WTC11 (cell line): ENCODE data around the gene RPIA.

Experiments
- ARID4B ChIP-seq: sonication (generic); formaldehyde crosslinking; IDR thresholded peaks from 2 replicates; pipeline ENCODE4 v1.8.0; 2023; ENCODE audit warnings: missing genetic modification reagents, mild to moderate bottlenecking, borderline replicate concordance
- CREM ChIP-seq: sonication (generic); formaldehyde crosslinking; IDR thresholded peaks from 2 replicates; pipeline ENCODE4 v1.8.1; 2022; ENCODE audit warnings: mild to moderate bottlenecking, missing genetic modification reagents, moderate library complexity
- ESRRA ChIP-seq: sonication (generic); formaldehyde crosslinking; IDR thresholded peaks from 2 replicates; pipeline ENCODE4 v1.8.1; 2022; ENCODE audit warnings: mild to moderate bottlenecking, missing genetic modification reagents, borderline replicate concordance
- ETV6 ChIP-seq: sonication (generic); formaldehyde crosslinking; IDR thresholded peaks from 2 replicates; pipeline ENCODE4 v1.8.1; 2022; ENCODE audit warnings: mild to moderate bottlenecking, missing genetic modification reagents
- PRDM15 ChIP-seq: sonication (generic); formaldehyde crosslinking; IDR thresholded peaks from 2 replicates; pipeline ENCODE4 v1.8.0; 2022; ENCODE audit warnings: missing genetic modification reagents
- TF ChIP-seq, protein P1 (sequence below): fragments of 200-600 bp; IDR thresholded peaks from 2 replicates; pipeline ENCODE4 v1.8.0; 2022; ENCODE audit warnings: antibody characterized with exemption
- TF ChIP-seq, protein P2 (sequence below): sonication (generic); formaldehyde crosslinking; IDR thresholded peaks from 2 replicates; pipeline ENCODE4 v1.8.1; 2023; ENCODE audit warnings: mild to moderate bottlenecking, missing genetic modification reagents, moderate library complexity
- TF ChIP-seq, protein P3 (sequence below): fragments of 250-450 bp; sonication (Bioruptor Pico); IDR thresholded peaks from 2 replicates; pipeline ENCODE4 v2.1.2; 2022; ENCODE audit warnings: mild to moderate bottlenecking, moderate library complexity
- TF ChIP-seq, protein P4 (sequence below): sonication (generic); formaldehyde crosslinking; IDR thresholded peaks from 2 replicates; pipeline ENCODE4 v1.8.0; 2022; ENCODE audit warnings: mild to moderate bottlenecking, missing genetic modification reagents

GRCh38 chr2:88753833-88754584, 62.5 kb downstream of the RPIA start:
- TF ChIP-seq CREM (CRISPR knock-in tag) (no peak), PRDM15 (CRISPR knock-in tag) (no peak), ESRRA (CRISPR knock-in tag) (no peak), ETV6 (CRISPR knock-in tag) (no peak), ARID4B (CRISPR knock-in tag) (no peak)
- TF ChIP-seq, protein P1, sequence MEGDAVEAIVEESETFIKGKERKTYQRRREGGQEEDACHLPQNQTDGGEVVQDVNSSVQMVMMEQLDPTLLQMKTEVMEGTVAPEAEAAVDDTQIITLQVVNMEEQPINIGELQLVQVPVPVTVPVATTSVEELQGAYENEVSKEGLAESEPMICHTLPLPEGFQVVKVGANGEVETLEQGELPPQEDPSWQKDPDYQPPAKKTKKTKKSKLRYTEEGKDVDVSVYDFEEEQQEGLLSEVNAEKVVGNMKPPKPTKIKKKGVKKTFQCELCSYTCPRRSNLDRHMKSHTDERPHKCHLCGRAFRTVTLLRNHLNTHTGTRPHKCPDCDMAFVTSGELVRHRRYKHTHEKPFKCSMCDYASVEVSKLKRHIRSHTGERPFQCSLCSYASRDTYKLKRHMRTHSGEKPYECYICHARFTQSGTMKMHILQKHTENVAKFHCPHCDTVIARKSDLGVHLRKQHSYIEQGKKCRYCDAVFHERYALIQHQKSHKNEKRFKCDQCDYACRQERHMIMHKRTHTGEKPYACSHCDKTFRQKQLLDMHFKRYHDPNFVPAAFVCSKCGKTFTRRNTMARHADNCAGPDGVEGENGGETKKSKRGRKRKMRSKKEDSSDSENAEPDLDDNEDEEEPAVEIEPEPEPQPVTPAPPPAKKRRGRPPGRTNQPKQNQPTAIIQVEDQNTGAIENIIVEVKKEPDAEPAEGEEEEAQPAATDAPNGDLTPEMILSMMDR = no peak
- TF ChIP-seq, protein P2, sequence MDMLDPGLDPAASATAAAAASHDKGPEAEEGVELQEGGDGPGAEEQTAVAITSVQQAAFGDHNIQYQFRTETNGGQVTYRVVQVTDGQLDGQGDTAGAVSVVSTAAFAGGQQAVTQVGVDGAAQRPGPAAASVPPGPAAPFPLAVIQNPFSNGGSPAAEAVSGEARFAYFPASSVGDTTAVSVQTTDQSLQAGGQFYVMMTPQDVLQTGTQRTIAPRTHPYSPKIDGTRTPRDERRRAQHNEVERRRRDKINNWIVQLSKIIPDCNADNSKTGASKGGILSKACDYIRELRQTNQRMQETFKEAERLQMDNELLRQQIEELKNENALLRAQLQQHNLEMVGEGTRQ (CRISPR knock-in tag) = no peak
- TF ChIP-seq, protein P3, sequence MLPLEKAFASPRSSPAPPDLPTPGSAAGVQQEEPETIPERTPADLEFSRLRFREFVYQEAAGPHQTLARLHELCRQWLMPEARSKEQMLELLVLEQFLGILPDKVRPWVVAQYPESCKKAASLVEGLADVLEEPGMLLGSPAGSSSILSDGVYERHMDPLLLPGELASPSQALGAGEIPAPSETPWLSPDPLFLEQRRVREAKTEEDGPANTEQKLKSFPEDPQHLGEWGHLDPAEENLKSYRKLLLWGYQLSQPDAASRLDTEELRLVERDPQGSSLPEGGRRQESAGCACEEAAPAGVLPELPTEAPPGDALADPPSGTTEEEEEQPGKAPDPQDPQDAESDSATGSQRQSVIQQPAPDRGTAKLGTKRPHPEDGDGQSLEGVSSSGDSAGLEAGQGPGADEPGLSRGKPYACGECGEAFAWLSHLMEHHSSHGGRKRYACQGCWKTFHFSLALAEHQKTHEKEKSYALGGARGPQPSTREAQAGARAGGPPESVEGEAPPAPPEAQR (CRISPR knock-in tag) = no peak
- TF ChIP-seq, protein P4, sequence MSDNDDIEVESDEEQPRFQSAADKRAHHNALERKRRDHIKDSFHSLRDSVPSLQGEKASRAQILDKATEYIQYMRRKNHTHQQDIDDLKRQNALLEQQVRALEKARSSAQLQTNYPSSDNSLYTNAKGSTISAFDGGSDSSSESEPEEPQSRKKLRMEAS (CRISPR knock-in tag) = no peak
